Breast epithelium (tissue), 3 donors: ENCODE results near the gene SLC18A2.

Experiments
- CTCF ChIP-seq, 3 donors: fragments of 450-650 bp; IDR thresholded peaks; one replicate each; pipeline ENCODE4 v1.5.1; 2016 to 2017; ENCODE audit warnings: antibody characterized with exemption in 3 of 3, mild to moderate bottlenecking in 3 of 3, moderate library complexity in 3 of 3
- POLR2A ChIP-seq: fragments of 450-650 bp; IDR thresholded peaks from one replicate; pipeline ENCODE4 v1.6.1; 2016; ENCODE audit warnings: antibody characterized with exemption, mild to moderate bottlenecking, moderate library complexity
- POLR2AphosphoS5 ChIP-seq, 3 donors: sonication (generic); formaldehyde crosslinking; IDR thresholded peaks; one replicate each; pipeline ENCODE4 v1.6.1; 2017; ENCODE audit warnings: antibody characterized with exemption in 3 of 3

- no peak for TF ChIP-seq POLR2AphosphoS5 (IDR thresholded peaks at IDR 0.05)
- no peak for TF ChIP-seq CTCF (IDR thresholded peaks at IDR 0.05)
- no peak for TF ChIP-seq POLR2A
These were observed 59.8 kb downstream of the SLC18A2 start for GRCh38 chr10:117300671-117301070.
